GM19238 (cell line): ENCODE results near the gene ARSK.

ENCODE experiments used
- DNase-seq: peaks from one replicate; pipeline ENCODE4 v3.0.0; 2011; ENCODE audit warnings: low spot score; ENCODE audit not compliant: insufficient read length

ARSK gene

DNA sequence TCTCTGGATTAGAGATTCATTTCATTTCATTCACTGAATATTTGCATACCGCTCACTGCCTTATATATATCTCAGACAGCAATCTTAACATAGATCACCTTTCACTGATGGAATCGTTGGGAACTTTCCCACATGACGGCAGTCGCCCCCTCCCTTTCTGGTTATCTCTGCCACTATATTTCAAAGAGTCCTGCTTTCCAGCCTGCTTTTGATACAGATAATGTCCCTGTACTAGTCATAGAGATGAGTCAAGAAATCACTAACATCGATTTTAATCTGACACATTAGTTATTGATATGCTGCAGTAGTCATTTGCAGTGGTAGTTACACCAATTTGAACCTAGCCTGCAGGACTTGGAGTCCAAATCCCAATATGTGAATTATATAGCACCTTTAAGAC lies 8.5 kb downstream of the ARSK start:
- DNase-seq: no peak

DNA sequence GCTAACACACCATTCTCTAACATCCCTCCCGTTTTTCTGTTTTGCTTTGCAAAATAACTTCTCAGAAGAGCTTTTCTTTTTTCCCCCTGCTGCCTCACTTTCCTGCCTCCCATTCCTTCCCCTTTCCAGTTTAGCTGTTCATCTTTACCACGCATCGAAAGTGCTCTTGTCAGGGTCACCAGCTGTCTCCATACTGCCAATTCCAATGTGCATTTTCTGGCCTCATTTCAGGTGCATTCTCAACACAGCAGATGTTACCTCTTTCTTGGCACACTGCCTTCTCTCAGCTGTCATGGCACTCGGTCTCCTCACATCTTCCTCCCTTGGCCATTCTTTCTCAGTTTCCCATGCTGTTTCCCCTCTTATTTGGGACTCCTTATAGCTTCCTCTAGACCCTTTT lies 9.5 kb downstream of the ARSK start:
- DNase-seq: no peak

DNA sequence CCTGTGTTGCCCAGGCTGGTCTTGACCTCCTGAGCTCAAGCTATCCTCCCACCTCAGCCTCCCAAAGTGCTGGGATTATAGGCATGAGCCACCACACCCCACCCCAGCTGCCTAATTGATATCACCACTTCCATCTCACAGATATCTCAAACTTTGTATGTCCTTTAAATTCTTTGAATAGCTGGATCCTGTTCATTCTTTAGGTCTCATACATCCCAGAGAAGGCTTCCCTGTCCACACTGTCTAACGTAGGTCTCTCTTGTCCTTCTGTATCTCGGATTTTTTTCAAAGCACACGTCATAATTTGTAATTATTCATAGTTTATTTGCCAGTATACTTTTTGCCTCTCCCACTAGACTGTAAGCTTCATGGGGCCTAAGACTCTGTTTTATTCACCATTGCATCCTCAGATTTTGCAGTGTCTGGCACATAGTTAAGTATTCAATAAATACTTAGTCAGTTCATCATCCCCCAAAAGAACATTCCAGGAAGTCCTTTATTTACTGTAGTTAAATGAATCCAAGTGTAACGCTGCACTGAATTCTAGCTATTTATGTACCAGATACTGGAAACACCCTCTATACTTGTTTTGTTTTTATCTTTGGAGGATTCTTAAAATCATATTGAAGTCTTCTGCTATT lies 10.5 kb downstream of the ARSK start:
- no peak for DNase-seq

DNA sequence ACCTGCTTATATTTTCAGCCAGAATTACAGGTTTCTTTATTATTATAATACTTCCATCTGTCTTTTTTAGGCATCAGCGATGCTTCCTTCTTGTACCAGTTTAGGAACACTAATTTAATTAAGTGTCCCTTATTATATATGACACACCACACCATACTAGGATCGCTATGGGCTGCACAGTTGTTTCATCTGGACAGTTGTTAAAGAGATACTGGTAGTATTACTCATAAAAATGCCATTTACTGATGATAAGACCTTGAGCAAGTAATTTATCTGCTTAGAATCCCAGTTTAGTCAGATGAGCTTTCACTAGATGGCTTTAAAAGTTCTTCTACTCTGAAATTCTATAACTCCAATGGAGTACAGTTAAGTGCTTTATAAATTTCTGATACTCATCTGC lies 17.1 kb downstream of the ARSK start:
- DNase-seq: no peak

DNA sequence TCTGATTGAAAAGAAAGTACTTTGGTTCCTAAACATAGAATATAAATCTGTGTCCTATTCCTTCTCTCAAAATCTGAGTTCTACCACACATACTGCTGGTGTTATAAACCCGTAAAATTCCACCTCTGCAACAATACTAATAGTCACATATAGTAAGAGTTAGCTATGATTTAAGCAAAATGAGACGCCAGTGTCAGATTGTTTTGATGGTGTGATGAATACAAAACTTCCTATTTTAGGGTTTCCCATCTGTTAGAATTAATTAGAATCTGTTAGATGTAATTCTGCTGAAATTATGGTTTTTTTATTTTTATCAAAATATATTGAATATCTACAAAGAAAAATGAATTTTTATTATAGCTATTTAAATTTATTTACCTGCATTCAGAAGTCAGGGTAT lies 26.7 kb downstream of the ARSK start:
- no peak for DNase-seq

DNA sequence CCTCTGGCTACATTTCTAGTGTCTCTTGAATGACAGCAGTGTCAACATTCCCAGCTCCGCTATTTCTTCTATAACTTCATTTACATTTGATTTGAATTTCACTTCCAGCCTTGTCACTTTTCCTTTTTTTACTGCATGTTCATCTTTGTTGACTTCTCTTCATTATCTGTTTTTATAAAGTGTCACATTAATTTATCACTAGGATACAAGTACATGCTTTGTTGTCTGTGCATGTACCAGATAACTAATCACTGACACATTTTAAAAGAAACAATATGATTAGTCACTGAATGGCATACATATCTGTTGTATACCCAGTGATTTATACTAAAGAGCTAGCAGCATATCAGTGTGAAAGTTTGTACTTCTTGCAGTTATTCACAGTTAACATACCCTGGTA lies 29.1 kb downstream of the ARSK start:
- no peak for DNase-seq

DNA sequence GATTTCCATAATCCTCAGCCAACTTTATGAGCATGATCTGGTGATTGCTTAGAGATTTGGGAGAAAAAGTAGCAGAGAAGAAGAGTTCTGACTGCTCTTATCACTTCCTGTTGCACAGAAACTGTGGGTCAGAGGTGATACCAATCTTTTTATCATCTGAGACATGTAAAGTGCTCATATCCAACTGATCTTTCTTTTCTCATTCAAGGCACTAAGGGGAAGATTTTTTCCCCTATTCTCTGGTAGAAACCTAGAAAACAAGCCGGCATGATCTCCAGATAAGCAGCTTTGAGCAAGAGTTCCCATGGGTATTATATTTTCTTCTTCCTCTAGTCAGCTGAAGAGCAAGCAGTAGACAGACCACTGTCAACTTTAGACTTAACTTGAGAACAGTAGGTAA lies 36.0 kb downstream of the ARSK start:
- DNase-seq: no peak

DNA sequence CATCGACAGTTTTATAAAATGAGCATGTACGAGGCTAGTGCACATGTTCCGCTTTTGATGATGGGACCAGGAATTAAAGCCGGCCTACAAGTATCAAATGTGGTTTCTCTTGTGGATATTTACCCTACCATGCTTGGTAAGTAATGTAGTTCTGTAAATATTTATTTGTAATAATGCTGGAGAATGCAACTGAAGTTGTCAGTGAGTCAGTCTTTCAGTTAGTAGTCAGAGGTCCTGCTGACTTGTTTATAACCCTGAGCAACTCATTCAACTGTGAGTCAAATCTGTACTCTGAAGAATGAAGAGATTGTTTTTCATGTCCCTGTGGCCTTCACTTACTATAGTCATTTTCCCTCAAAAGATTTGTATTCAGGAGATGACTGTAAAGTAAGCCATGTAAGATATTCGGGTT lies 36.6 kb downstream of the ARSK start:
- no peak for DNase-seq

DNA sequence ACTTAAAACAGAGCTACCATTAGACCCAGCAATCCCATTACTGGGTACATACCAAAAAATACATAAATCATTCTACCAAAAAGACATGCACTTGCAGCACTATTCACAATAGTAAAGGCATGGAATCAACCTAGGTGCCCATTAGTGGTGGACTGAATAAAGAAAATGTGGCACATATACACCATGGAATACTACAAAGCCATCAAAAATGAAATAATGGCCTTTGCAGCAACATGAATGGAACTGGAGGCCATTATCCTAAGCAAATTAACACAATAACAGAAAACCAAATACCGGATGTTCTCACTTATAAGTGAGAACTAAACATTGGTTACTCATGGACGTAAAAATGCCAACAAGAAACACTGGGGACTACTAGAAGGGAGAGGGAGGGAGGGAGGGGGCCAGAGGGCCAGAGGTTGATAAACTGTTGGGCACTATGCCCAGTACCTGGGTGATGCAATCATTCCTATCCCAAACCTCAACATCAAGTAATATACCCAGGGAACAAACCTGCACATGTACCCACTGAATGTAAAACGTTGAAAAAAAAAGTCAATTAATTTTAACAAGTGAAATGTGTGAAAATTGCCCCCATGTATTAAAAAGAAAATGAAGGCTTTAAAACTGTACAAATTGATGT lies 40.5 kb downstream of the ARSK start:
- DNase-seq: no peak

DNA sequence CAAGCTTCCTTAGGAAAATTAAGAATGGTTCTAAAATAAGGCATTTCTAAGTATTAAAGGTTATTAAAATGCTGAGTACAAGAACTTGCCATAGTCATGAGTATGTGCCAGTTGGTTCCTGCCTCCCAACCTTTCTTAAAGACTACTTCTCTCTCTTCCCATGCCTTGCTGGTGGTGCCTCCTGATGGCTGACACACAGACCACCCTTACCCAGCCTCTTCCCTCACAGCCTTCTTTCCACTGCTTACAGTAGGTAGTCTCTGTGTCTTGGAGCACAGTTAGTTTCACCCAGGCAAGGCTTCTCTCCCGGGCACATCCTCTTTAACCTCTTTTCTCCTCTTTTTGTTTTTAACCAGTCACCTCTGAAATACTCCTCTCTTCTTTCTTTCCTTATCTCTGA lies 44.4 kb downstream of the ARSK start:
- DNase-seq: no peak

DNA sequence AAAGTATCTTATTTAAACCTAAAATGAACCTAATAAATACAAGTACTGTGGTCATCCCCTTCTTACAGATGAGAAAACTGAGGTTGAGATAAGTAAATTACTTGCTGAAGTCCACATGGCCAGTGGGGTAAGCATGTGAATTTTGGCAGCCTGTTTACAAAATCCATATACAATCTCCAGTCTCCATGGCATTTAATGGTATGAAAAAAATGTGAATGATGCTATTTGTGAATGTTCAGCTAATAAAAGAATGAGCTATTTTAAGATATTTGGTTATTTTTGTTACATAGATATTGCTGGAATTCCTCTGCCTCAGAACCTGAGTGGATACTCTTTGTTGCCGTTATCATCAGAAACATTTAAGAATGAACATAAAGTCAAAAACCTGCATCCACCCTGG lies 45.7 kb downstream of the ARSK start:
- no peak for DNase-seq

DNA sequence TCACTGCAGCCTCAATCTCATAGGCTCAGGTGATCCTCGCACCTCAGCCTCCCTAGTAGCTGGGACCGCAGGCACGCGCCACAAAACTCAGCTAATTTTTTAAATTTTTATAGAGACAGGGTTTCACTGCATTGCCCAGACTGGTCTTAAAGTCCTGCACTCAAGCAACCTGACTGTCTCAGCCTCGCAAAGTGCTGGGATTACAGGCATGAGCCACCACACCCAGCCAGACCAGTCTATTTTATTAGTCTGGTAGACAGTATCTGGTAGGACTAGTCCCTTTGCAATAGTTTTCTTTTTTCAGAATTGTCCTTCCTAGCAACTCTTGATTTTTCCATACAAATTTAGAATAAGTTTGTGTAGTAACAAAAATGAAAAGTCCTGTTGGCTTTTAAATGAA lies 50.9 kb downstream of the ARSK start:
- DNase-seq: no peak

DNA sequence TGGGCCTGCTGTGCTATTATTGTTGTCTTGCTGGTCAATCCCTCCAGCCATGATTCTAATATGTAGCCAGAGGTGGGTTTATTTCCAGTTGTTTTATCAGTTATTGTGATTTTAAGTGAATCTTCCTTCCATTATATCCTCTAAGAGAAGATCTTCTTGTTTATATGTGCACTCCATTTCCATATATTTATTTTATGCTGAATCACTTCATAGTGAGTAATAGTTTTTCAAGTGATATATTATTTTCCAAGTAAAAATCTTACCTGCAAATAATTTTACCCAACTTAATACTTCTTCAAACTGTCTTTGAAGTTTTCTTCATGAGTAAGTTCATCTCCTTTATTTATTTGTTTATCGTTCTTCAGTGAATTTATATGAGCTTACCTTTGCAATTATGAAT lies 51.5 kb downstream of the ARSK start:
- DNase-seq: no peak

DNA sequence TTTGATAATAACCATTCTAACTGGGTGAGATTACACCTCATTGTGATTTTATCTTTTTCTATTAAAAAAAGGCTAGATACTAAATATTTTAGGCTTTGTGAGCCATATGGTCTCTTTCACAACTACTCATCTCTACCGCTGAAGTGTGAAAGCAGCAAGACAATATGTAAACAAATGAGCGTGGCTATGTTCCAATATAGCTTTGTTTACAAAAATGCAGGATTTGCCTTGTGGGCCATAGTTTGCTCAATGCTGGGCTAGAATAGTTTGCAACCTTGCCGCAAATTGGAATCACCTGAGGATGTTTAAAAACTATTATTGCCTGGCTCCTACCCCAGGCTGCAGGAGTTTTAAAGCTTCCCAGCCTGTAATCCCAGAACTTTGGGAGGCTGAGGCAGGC lies 54.8 kb downstream of the ARSK start:
- no peak for DNase-seq

DNA sequence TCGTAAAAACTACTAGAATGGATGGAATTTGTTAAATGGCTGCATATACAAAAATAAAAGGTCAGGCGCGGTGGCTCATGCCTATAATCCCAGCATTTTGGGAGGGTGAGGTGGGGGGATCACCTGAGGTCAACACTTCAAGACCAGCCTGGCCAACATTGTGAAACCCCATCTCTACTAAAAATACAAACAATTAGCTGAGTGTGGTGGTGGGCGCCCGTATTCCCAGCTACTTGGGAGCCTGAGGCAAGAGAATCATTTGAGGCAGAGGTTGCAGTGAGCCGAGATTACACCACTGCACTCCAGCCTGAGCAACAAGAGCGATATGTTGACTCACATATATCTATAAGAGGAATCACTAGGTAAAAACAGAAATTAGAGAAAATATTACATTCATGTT lies 55.6 kb downstream of the ARSK start:
- DNase-seq: no peak

DNA sequence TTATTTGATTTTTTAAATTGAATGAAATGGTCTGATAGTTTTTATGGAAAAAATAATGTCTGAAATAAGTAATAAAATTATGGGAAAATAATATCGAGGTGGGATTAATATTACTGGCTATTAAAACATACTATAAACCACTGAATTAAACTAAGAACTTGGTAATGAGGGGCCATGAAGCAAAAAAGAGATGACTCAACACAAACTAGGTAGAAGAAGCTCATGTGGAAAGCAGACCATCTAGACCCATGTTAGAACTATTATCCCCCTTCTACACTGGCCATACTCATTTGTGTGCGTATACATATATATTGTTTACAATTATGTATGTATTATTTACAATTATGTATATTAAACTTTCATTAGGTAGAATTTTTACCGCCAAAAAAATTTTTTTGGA lies 56.5 kb downstream of the ARSK start:
- DNase-seq: no peak

DNA sequence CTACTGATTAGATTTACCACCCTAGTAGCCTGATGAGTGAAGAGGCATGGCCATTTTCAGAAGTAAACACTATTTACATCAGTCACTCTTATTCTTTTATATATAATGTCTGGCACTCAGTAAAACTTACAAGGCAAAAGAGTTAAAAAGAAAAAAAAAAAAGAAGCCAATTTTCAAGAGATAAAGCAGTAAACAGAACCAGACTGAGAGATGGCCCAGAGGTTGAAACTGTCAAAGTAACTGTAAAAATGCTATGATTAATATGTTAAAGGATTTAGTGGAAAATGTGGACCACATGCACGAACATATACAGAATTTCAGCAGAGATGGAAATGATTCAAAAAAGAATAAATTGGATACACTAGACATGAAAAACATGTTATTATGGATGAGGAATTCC lies 58.6 kb downstream of the ARSK start:
- no peak for DNase-seq

DNA sequence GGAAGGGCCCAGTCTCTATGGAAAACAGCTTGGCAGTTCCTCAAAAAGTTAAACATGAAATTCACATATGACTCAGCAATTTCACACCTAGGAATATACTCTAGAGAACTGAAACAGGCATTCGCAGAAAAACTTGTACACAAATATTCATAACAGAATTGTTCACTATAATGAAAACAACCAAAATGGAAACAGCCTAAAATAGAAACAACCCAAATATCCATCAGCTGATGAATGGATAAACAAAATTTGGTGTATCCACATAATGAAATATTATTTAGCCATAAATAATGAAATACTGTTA lies 60.2 kb downstream of the ARSK start:
- no peak for DNase-seq

DNA sequence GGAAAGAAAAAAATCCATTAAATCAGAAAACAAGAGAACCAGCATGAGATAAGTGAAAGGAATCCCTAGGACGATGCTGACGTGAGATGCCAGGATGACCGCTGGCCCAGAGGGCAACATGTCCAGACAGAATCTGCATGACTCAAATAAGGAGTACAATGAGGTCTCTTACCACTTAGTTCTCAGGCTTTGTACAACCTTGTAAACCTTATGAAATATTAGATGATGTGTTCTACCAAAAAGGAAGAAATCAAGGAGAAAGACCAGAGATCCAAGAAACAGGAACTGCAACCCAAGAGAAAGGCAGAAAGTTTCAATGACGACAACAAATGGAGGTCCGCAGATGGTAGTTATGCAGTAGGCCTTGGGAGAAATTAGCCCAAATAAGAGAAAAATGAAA lies 62.2 kb downstream of the ARSK start:
- DNase-seq: no peak

DNA sequence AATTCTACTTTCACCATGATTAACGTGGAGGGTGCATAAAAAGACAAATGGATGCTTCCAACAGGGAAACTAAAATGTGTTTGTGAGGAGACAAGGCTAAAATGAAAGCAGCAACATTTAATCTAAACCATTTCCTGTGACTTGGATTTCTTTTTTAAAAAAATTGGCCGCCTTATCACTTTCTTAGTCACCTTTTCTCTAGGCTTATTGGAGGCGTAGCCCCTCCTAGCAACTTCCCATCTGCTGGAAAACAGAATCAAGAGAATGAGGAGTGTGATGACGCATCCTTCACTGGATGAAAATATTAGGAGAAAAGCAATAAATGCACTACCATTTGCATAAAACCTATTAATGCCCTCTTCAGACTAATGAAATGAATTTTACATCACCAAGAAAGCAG lies 64.2 kb downstream of the ARSK start:
- no peak for DNase-seq

DNA sequence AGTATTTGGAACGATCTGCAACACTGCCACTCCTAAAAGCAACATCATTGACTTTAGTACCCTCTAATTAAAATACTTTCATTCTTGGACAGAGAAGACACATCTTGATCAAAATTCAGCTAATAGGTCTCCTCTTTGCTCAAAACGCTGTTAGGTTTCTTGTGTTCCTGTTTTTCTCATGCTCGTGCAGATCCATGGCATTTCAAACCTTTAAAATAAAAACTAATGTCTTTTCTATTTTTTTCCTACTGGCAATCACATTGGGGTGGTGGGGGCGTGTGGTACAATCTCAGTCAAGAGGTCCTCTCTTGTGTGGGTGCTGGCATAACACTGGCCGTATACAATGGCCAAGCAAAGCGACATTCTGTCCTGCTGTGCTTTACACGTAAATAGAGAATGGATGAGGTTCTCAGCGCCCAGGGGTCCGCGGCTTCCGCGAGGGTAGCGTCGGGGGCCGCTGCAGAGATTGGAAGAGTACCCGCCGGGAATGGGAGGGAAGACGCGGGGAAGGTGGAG lies 64.7 kb downstream of the ARSK start:
- no peak for DNase-seq

DNA sequence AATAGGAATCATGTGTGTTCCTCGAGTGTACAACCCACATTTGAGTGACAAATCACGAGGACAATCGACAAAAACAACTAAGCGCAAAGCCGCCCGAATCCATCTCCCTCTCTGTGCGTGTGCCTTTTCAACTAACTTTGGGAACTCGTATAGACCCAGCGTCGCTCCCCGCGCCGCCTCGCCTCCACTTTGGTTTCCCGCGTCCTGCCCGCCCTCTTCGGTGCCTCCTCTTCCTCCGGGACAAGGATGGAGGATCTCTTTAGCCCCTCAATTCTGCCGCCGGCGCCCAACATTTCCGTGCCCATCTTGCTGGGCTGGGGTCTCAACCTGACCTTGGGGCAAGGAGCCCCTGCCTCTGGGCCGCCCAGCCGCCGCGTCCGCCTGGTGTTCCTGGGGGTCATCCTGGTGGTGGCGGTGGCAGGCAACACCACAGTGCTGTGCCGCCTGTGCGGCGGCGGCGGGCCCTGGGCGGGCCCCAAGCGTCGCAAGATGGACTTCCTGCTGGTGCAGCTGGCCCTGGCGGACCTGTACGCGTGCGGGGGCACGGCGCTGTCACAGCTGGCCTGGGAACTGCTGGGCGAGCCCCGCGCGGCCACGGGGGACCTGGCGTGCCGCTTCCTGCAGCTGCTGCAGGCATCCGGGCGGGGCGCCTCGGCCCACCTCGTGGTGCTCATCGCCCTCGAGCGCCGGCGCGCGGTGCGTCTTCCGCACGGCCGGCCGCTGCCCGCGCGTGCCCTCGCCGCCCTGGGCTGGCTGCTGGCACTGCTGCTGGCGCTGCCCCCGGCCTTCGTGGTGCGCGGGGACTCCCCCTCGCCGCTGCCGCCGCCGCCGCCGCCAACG lies 65.3 kb downstream of the ARSK start, which contains the start of gene GPR150:
TSS of gene GPR150 (plus strand) at position 58 of the 840 bp plus-strand sequence. CDS start at position 247, 189 bp downstream.
- peak; percentile 62 for DNase-seq
